ENCODE measurements around the gene GPR176.

GPR176 gene, protein sequence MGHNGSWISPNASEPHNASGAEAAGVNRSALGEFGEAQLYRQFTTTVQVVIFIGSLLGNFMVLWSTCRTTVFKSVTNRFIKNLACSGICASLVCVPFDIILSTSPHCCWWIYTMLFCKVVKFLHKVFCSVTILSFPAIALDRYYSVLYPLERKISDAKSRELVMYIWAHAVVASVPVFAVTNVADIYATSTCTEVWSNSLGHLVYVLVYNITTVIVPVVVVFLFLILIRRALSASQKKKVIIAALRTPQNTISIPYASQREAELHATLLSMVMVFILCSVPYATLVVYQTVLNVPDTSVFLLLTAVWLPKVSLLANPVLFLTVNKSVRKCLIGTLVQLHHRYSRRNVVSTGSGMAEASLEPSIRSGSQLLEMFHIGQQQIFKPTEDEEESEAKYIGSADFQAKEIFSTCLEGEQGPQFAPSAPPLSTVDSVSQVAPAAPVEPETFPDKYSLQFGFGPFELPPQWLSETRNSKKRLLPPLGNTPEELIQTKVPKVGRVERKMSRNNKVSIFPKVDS
- 0.10 to 0.26 reads per million in 2 donors for total RNA-seq

DNA sequence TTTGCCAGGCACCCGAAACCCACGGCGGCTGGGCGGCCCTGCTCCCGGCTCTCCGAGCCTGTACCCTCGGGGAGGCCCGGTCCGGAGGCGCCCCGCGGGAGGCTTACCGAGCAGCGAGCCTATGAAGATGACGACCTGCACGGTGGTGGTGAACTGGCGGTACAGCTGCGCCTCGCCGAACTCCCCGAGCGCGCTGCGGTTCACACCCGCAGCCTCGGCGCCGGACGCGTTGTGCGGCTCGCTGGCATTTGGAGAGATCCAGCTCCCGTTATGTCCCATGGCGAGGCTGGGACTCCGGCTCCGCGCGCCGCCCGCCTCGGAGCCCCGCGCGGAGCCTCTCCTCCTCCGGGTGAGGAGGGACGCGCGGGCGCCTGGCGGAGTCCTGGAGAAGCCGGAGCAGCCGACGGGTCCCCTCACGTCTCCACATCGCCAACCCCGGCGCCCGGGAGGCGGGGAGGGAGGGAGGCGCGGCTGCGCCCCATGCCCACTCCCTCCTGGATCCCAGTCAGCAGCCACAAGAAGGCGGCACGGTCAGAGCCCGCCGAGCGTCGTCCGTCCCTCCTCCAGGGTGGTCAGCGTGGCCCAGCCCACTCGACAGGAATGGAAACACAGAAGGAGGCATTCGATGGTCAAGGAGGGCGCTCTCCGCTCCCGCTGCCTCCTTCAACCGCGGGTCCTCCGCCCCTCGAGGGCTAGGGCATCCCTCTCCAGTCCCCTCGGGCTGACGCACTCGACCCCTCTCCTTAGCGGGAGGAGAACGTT lies at the start of gene GPR176:
Gene GPR176 (minus strand): TSS at position 519 of the 762 bp plus-strand sequence. CDS start 240 bp downstream, at position 279.
- DNase-seq: peak; percentile 24

DNA sequence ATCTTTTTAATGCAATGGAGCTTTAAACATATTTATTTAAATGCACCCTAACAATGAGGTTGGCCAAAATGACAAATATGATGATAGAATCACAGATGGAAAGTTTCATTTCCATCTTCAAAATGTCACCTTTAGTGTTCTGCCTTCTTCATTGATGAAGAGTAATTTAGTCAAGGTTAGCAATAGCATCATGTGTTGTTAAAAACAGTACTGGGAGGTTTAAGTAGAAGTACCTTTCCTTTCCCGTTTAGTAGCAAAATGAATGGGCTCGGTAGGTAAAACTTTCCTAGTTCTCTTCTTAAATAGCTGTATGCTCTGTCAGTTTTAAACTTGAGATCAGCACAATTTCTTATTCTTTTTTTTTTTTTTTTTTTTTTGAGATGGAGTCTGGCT lies 48.9 kb upstream of the GPR176 start:
- no peak for DNase-seq

DNA sequence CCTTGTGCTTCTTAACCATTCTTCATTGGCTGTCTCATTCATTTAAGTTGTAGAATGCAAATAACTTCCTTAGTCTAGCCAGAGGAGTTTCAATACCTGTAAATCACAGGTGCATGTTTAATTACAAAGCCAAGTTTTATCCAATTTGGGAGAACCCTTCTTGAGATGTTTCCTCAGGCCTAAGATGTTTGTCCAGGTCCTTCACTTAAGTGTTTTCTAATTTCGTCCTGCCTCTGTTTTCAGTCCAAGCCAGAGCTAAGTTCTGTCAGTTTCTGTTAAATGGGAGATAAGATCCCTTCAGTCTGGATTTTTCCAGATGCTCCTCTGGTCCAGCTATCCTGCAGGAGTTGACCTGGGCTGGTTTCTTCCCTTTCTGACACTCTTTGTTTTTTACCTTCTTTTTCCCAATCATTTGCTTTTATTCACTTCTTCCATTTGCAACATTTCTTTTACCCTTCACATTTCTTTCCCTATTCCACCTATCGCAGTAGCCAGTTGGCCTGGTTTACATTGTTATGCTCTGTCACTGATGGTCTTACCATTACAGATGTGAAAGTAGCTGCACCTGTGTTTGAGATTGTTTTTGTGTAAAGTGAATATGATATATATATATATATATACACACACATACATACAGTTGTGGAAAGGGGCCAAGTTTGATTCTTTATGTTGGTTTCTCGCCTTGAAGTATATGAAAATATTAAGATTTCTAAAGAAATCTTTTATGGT lies 48.4 kb upstream of the GPR176 start:
- DNase-seq: no peak

DNA sequence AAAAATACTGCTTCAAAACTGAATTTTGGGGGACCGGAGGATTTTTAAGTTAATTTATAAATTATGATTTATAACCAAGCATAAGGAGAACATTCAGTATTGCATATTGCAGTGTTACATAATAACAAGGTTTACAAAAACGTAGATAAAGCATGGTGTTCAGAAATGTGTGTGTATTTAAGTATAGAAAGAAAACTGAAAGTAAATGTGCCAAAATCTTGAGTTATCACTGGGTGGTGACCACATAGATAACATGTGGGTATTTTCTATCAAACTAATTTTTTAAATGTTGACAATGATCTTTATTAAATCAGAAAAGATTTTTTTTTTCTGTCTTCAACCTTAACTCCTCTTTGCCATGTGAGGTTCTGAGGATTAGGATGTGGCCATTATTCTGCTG lies 46.5 kb upstream of the GPR176 start:
- DNase-seq: no peak

DNA sequence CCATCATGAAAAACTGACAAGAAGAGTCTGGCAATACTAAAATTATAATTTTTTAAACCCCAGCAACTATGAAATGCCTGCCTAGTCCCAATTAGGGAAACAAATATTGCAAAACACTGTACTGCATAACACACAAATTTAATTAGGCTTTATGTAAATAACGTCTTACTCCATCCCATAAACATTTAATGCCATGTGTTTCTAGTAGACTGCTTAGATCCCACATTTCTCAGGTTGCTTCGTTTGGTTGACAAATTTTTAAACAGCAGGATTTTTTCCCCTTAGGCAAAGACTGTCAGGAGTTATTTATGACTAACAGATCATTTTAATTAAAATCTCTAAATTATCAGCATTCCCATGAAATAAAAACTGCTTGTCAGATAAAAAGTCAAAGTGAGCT lies 43.7 kb upstream of the GPR176 start:
- no peak for DNase-seq

DNA sequence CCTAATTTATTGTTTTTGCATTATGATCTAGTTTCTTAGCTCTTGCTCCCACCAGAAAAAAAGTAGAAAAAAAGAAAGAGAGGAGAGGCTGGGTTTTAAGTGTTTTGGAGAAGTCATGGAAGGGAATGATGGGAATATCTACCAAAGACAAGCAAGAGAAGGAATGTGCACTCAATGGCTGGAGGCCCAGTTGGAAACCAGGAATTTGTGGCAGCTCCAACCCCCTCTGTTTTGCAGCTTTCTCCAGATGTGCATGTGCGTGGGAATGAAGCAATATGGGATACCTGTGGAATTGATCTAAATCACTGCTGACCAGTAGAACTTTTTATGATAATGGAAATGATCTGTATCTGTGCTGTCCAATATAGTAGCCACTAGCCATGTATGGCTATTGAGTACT lies 41.0 kb upstream of the GPR176 start:
- no peak for DNase-seq

DNA sequence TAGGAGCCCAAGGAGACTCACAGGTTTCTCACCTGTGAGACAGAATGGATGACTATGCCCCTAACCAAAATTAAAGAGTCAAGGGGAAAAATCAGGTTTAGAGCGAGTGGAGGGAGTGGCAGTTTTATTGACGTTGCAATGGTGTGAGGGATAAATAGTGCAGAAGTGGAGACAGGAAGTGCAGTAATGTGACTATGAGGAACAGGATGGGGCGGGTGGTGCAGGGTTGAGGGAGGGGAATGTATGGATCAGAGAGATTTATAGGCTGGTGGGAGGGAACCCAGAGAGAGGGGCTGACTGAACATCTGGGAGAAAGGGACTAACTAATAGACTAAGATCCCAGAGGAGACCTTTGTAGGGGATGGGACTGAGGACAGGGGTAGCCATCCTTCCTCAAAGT lies 40.3 kb upstream of the GPR176 start:
- no peak for DNase-seq

DNA sequence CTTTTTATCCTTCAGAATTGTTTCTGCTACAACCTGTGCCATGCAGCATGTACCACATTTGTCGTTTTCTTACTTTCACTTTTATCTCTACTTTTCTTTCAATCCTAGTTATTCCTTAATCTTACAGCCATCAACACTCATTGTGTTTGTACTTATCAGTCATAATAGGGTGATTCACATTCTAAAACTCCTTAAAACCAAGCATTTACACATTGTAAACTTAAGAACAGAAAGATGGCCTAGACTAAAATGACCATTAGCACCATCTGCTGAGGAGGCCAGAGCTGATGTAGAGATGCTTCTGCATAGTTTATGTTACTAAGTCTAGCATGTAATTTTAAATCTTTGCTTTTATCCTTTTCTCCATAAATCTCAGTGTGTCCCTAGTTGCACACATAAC lies 39.3 kb upstream of the GPR176 start:
- no peak for DNase-seq

DNA sequence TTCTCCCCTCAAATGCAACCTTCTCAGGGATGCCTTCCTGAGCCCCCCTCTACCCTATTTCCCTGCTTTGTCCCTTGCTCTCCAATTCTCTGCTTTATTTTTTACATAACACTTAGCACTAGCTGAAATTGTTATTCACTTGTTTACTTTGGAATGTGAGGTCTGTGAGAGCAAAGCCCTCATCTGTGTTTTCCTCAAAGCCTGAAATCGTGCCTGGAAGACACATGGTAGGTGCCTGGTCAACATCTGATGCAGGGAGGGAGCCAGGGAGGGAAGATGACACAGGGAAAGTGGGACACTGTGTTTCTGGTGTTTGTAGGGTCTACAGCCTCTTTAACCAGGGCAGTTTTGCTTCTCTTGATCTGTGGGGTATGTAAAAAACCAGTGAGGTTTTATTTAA lies 37.4 kb upstream of the GPR176 start:
- no peak for DNase-seq

DNA sequence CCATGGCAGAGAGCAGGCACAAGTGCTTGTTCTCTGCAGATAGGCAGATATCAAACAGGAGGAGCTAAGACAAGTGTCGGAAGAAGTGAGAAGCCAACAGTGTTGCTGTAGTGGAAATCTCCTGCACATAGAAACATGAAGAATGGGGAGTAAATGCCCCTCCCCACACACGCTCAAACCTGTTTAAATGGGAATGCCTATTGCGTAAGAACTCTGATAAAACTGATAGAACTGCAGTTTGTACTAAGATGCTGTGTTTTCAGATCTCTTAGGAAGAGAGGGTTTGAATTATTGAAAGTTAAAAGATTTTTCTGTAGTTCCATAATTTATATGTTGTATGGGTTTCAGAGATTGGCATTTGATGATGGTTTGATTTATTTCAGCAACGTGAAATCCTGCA lies 33.5 kb upstream of the GPR176 start:
- DNase-seq: no peak

DNA sequence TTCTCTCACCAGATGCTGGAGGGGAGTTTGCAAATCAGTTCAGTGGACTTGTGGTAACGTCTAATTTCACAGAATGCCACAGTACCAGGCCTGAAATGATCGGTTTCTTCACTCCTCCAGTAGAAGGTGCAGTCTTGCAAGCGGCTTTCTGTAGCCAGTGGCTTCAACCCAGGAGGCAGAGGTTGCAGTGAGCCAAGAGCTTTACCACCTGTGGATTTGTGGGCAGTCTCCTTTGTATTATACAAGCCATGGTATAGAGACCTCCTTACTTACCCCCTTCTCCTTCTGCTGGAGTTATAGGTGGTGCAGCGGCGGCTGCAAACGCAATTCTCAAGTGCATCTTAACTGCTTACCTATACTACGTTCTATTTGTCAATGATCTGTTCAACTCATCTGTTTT lies 31.5 kb upstream of the GPR176 start:
- no peak for DNase-seq

DNA sequence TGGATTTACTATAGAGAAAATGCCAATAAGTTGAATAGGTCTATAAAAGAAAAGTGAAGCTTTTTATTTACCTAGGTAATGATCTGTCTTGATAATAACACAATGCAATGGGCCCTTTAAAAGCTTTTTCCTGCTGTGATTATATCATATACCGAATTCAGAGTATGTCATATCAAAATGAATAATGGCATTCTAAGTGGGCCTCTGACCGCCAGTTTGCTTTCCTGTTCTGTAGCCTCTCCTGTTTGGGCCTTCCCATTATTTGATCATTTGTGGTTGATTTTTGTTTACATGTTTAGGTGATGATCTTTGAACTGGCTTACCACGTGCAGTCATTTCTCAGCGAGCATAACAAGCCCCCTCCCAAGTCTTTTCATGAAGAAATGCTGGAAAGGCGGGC lies 28.8 kb upstream of the GPR176 start:
- DNase-seq: no peak

DNA sequence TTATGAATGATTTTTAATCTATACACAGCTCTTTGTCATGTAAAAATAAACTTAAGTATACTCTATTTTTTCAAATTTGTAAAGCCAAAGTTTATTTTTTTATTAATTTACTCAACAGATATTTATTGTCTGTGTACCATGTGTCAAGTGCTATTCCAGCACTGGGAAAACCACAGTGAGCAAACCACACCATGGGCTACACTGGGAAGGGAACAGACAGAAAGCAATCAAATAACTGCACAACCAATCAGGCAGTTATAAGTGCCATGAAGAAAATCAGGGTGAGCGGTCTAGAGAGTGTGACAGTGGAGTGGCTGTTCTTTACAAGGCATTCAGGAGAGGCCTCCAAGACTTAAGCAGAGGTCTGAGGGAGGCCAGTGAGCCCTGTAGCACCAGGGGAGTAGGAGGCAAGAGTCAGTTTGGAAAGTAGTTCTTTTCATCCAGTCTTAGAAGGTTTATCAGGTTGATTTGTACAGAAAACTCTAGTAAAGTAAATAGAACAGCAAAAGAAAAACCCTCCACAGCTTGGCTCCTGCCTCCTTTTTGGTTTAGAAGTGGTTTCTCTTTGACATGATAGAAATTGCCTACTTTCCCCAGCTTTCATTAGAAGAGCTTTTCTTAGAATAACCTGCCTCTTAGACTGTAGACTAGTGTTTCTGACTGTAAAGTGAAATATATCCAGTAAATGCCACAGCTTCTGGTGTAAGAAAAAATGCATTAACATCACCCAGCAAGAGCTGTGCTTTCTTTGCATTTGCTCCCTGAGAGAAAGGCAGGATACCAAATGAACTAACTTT lies 27.5 kb upstream of the GPR176 start:
- no peak for DNase-seq

DNA sequence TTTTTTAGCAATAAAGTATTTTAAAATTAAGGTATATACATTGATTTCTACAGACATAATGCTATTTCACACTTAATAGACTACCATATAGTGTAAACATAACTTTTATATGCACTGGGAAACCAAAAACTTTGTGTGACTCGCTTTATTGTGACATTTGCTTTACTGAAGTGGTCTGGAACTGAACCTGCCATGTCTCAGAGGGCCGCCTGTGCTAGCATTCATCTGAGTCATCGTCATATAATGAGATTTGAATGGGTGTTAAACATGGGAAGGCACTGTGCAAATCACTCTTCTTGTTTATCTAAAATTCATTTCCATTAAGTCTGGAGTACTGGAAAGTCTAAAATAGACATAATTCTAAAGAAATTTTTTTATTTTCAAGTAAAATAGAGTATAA lies 26.8 kb upstream of the GPR176 start:
- no peak for DNase-seq

DNA sequence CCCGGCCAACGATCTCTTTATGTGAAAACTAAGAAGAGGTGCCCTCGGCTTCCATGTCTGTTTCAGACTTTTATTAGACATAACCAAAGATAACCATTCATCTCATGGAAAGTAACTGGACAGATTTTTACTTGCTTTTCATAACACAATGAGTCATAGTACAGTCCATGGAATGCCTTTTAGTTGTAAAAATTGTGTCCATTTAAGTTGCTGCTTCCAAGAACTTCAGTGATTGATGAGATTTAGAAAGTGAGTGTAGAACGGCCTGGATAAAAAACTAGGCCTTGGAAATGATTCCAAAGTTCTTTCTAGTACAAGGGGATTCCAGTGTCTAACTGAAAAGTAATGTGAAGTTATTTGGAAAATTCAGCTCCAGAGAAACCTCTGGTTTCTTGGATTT lies 24.7 kb upstream of the GPR176 start:
- DNase-seq: no peak

DNA sequence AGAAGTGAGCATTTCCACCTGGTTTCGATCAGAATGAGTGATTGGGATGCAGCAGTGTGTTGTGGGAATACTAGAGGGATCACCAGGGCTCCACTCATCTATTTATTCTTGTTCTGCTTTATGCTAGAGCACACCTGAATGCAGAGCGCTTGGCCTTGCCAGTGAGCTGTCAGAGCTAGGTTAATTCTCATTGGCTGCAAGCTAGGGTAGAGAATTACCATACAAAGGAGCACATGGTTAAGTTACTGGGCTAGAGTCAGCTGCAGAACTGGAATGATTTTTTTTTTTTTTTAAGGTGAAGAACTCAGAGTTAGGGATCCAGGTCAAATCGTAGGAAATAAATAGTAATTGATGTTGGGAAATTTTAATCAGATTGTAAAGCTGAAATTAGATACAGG lies 22.7 kb upstream of the GPR176 start:
- no peak for DNase-seq

DNA sequence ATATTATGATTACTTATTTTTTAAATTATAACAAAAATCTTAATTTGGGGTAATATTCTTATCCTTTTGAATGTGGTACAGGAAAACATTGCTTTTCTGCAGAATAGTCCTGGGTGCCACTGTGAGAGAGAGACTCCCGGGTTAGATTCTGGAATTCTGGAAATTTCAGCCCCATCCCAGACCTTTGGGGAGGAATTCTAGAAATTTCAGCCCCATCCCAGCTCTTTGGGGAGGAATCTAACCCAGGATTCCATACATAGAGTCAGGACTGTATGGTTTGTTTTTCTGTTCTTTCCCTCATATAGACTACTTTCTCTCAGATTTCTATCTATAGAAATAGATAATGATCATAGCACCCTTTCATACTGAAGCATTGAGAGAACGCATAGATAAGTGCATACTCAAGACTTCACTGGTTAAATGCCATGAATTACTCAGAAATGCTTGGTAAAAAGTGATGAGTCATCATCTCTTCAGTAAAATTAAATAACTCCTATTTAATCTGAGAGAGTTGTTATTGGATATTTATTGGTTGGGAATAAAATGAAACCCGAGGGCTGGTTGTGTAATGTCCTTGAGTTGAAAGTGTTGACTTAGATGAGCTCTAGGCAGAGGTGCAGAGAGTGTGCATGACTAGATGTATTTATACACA lies 22.2 kb upstream of the GPR176 start:
- DNase-seq: no peak

DNA sequence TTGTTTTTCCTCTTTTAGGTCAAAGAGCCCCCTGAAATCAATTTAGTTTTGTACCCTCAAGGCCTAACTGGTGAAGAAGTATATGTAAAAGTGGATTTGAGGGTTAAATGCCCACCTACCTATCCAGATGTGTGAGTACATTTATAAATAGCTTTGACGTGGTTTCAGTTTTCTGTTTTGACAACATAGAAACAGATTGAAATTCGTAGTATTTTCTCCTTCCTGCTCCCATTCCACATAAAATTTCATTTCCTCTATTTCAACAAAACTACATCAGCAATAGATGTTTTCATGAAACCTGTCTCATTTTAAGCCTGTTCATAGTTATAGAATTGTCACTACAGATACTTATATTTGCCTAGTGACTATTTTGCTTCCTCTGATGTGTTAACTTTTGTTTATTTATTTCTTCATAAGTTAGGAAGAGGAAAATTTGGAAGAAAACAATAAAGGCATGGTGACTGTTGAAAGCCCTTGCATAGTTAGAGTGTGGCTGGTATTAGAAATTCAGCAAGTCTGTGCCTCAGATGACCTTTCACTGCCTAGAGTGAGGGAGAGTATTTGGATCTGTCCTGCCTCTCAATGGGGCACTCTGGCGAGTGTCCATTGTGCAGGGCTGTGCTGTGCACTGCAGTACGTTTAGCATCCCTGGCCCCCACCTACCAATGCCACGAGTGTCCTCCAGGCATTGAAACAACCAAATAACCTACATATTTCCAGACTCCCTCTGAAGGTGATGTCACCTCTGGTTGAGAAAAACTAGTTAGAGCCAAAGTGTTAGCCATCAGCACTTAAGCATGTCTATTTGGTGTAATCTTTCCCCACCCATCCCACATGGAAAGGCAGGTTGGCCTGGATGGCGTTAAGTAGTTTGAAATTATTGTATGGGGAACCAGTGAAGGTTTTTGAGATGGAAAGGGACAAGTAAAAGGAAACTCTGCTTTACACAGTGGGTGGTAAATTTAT lies 19.7 kb upstream of the GPR176 start:
- no peak for DNase-seq

DNA sequence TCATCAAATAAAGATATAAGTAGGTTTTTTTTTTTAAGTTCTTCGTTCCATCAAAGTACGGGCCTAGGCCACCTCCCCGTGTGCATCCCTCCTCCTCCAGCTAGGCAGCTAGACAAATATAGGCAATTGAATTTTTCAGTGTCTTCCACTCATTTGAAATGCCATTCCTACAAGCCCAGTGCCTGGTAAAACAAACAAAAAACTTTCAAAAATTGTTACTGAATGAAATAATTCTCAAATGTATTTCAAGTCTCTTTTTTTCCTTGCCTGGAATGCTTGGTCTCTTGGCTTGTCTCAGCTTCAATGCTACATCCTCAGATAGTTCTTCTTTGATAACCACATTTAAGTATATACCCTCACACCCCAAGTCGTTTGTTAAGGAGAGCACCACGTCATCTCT lies 17.6 kb upstream of the GPR176 start:
- DNase-seq: no peak

DNA sequence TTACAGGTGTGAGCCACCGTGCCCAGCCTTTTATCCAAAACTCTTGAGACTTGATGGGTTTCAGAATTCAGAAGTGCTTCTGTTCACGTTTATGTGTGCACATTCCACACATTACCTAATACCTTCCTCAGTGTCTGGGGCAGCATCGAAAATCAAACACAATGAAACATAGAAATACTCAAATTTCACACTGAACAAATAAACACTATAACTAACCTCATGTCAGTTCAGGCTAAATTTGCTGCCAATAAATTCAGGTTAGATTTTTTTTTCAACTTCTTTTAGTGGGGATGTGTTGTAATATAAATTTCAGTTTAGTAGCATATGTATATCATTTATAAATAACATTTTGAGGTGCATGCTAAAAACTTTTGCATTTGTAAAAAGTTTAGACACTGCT lies 16.6 kb upstream of the GPR176 start:
- DNase-seq: no peak

DNA sequence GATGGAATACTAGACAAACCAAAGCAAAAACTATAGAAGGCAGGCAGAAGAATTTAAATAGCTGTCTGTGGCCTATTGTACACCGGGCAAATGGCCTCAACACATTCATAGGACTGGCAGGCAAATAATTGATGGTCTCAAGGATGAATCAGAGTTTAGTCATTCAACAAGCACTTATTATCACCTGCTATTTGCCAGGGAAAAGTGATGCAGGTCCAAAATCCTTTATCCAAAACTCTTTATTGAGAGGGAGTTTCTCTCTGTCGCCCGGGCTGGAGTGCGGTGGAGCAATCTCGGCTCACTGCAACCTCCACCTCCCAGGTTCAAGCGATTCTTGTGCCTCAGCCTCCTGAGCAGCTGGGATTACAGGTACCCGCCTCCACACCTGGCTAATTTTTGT lies 16.1 kb upstream of the GPR176 start:
- DNase-seq: no peak

All from activated gamma-delta T cell (primary cell).